ENCODE data around the gene UBE2F.
"Not testable (repeated sequence)": the region's sequence is repeated elsewhere in the genome, so short reads cannot be mapped to it uniquely, and the experiment has no call there.

Gene UBE2F

GRCh38 chr2:237946423-237946822 is 20.4 kb upstream of the UBE2F start:
- DNase-seq: no peak

GRCh38 chr2:237951354-237951753 is 15.5 kb upstream of the UBE2F start:
- not testable (repeated sequence) for DNase-seq

- DNase-seq: no peak
Measured at GRCh38 chr2:237951878-237952277, 14.9 kb upstream of the UBE2F start.

GRCh38 chr2:237952851-237953250 is 14.0 kb upstream of the UBE2F start:
- DNase-seq: no peak

GRCh38 chr2:237955640-237956401 is 11.0 kb upstream of the UBE2F start:
- DNase-seq: no peak

GRCh38 chr2:237956402-237956736 is 10.4 kb upstream of the UBE2F start:
- no peak for DNase-seq

- DNase-seq: no peak
Measured at GRCh38 chr2:237961637-237962036, 5.2 kb upstream of the UBE2F start.

- DNase-seq: no peak
Measured at GRCh38 chr2:237962432-237963084, 4.3 kb upstream of the UBE2F start.

GRCh38 chr2:237963490-237963991 is 3.3 kb upstream of the UBE2F start:
- not testable (repeated sequence) for DNase-seq

- DNase-seq: no peak
Measured at GRCh38 chr2:237964194-237964577, 2.6 kb upstream of the UBE2F start.

- no peak for DNase-seq
Measured at GRCh38 chr2:237964578-237965404, 2.0 kb upstream of the UBE2F start.

- not testable (repeated sequence) for DNase-seq
Measured at GRCh38 chr2:237965844-237966243, 970 bp upstream of the UBE2F start.

GRCh38 chr2:237966250-237966564 is 607 bp upstream of the UBE2F start:
- no peak for DNase-seq

- no peak for DNase-seq
Measured at GRCh38 chr2:237967463-237967951, 693 bp downstream of the UBE2F start.

GRCh38 chr2:237968048-237968862 is 1.4 kb downstream of the UBE2F start:
- no peak for DNase-seq

GRCh38 chr2:237971661-237972060 is 4.8 kb downstream of the UBE2F start:
- no peak for DNase-seq

GRCh38 chr2:237972211-237972610 is 5.4 kb downstream of the UBE2F start:
- DNase-seq: no peak

- no peak for DNase-seq
Measured at GRCh38 chr2:237972936-237973335, 6.1 kb downstream of the UBE2F start.

- no peak for DNase-seq
Measured at GRCh38 chr2:237977380-237977779, 10.6 kb downstream of the UBE2F start.

GRCh38 chr2:237978058-237978712 is 11.4 kb downstream of the UBE2F start:
- no peak for DNase-seq

- no peak for DNase-seq
Measured at GRCh38 chr2:237979331-237979730, 12.5 kb downstream of the UBE2F start.

- no peak for DNase-seq
Measured at GRCh38 chr2:237980087-237980486, 13.3 kb downstream of the UBE2F start.
